ENCODE results near the gene CHRNA9. TPM values are rescaled to one million over a fixed set of nuclear protein-coding genes. Genes with fewer than 3 reads are reported as not detected.

The CHRNA9 gene
- polyA plus RNA-seq, 1 donor (not counting 4 experiments of a cell fraction or from before 2014, with no cell fraction given), result 0.03 TPM

DNA sequence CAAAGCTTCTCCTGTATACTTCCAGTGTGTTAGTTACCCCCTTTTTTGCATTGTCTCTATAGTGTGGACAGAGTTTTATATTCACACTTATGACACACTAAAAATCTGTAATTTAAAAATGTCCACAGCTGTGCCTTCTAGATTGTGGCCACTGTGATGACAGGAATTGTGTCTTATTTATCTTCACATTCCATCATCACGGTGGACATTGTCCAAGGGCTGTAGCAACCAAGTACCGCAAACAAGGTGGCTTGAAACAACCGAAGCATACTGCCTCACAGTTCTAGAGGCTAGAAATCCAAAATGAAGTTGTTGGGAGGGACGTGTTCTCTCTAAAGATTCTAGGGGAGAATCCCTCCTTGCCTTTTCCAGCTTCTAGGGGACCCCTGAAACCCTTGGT, 32.3 kb downstream of the CHRNA9 start:
- no peak overlapping the region for H2AFZ ChIP-seq (ENCODE audit: control insufficient read depth, low read length)
- dilution Hi-C loops (cut with MboI; ENCODE audit: extremely low pct_ligation_motif_present, low sequenced_read_pairs), result no loop called here
- H3K27me3 ChIP-seq (ENCODE audit: control insufficient read depth, extremely low read depth, insufficient read depth, low read length), result no peaks in the 10 kb centered on the region

DNA sequence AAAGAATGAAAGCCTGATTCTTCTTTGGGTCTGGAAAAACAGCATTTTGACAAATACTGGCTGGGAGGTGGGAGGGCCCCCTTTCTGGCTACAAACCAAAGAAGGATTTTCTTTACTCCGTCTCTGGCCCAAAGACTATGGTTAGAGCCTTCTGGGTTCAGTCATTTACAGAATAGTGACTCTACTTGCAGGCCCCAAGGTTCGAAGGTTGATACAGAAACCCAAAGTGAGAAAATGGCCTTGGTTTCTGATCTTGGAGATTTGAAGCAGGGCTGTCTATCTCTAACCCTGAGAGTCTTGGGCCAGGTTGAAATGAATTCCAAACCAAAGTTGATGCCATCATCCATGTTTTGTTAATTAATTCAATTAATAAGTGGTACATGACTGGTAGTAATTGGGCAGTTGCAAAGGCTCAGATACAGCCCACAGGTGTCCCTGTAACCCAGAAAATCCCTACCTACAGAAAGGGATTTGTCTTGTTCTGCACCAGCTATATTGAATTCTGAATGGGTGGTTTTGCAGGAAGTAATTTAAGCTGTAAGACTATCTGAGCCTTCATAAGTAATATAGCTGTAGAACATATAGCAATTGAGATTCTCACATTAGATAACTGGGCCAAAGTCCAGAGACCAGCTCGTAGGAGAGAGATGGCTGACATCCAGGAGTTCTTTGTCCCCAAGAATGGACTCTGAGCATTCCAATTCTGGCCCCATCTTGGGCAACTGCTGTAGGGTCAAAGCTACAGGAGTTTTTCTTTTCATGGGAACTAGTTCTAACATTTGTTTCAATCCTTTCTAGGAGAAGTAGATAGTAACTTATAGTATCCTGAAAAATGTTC, 34.5 kb downstream of the CHRNA9 start:
- H3K9me1 ChIP-seq (ENCODE audit: control insufficient read depth, extremely low read depth, insufficient read depth, low read length), result no peaks in the 10 kb centered on the region
- H3K36me3 ChIP-seq (ENCODE audit: control insufficient read depth in 2 of 2, extremely low read depth in 1 of 2, insufficient read depth in 2 of 2, low read length in 2 of 2), result no peaks in the 10 kb centered on the region
- no peaks in the 10 kb centered on the region for H3K4me1 ChIP-seq (ENCODE audit: control insufficient read depth, extremely low read depth, insufficient read depth, low read length)
- H3K9ac ChIP-seq (ENCODE audit: control insufficient read depth, extremely low read depth, insufficient read depth, low read length), result no peak overlapping the region
- TF ChIP-seq EZH2 (IDR thresholded peaks at IDR 0.05; ENCODE audit: low read length) (no peak), CTCF (optimal IDR thresholded peaks at IDR 0.05 in 1 of 3, IDR thresholded peaks at IDR 0.05 in 1 of 3, conservative IDR thresholded peaks at IDR 0.05 in 1 of 3; ENCODE audit: extremely low read depth in 1 of 3, insufficient read depth in 2 of 3, low read length in 3 of 3) (peak in 1 of 3 experiments; percentile 16)
- H3K4me2 ChIP-seq (ENCODE audit: control insufficient read depth, extremely low read depth, insufficient read depth, low read depth, low read length), result no peak overlapping the region
- no peaks in the 10 kb centered on the region for H3K9me3 ChIP-seq (ENCODE audit: control insufficient read depth, low read depth, low read length)
- H3K27me3 ChIP-seq (ENCODE audit: control insufficient read depth, extremely low read depth, insufficient read depth, low read length), result no peaks in the 10 kb centered on the region
- no peak overlapping the region for H2AFZ ChIP-seq (ENCODE audit: control insufficient read depth, low read length)
- H4K20me1 ChIP-seq (ENCODE audit: control insufficient read depth, extremely low read depth, insufficient read depth, low read length), result no peaks in the 10 kb centered on the region
- H3K27ac ChIP-seq (ENCODE audit: control insufficient read depth, insufficient read depth, low read length), result no peak overlapping the region
- FAIRE-seq (no peak), DNase-seq (ENCODE audit: low read depth, low spot score) (no peak)
- dilution Hi-C loops (cut with MboI; ENCODE audit: extremely low pct_ligation_motif_present, low sequenced_read_pairs), result no loop called here
- H3K79me2 ChIP-seq (ENCODE audit: control insufficient read depth, insufficient read depth, low read length), result no peaks in the 10 kb centered on the region
- H3K4me3 ChIP-seq (ENCODE audit: control insufficient read depth in 2 of 3, extremely low read depth in 1 of 3, insufficient read depth in 2 of 3, low read depth in 1 of 3, low read length in 3 of 3), result no peak overlapping the region

More for the DNA sequence above, 32.3 kb downstream of the CHRNA9 start:
- H3K36me3 ChIP-seq (ENCODE audit: control insufficient read depth in 2 of 2, extremely low read depth in 1 of 2, insufficient read depth in 2 of 2, low read length in 2 of 2), result no peaks in the 10 kb centered on the region
- TF ChIP-seq CTCF (optimal IDR thresholded peaks at IDR 0.05 in 1 of 3, IDR thresholded peaks at IDR 0.05 in 1 of 3, conservative IDR thresholded peaks at IDR 0.05 in 1 of 3; ENCODE audit: extremely low read depth in 1 of 3, insufficient read depth in 2 of 3, low read length in 3 of 3), result no peak
- TF ChIP-seq EZH2 (IDR thresholded peaks at IDR 0.05; ENCODE audit: low read length), result no peak
- DNase-seq (ENCODE audit: low read depth, low spot score), result no peak
- no peaks in the 10 kb centered on the region for H3K4me1 ChIP-seq (ENCODE audit: control insufficient read depth, extremely low read depth, insufficient read depth, low read length)
- no peaks in the 10 kb centered on the region for H3K79me2 ChIP-seq (ENCODE audit: control insufficient read depth, insufficient read depth, low read length)
- no peak overlapping the region for H3K27ac ChIP-seq (ENCODE audit: control insufficient read depth, insufficient read depth, low read length)
- H3K9me3 ChIP-seq (ENCODE audit: control insufficient read depth, low read depth, low read length), result no peaks in the 10 kb centered on the region
- FAIRE-seq, result no peak
- no peak overlapping the region for H3K4me2 ChIP-seq (ENCODE audit: control insufficient read depth, extremely low read depth, insufficient read depth, low read depth, low read length)
- H3K4me3 ChIP-seq (ENCODE audit: control insufficient read depth in 2 of 3, extremely low read depth in 1 of 3, insufficient read depth in 2 of 3, low read depth in 1 of 3, low read length in 3 of 3), result no peak overlapping the region
- H4K20me1 ChIP-seq (ENCODE audit: control insufficient read depth, extremely low read depth, insufficient read depth, low read length), result no peaks in the 10 kb centered on the region
- H3K9ac ChIP-seq (ENCODE audit: control insufficient read depth, extremely low read depth, insufficient read depth, low read length), result no peak overlapping the region
- no peaks in the 10 kb centered on the region for H3K9me1 ChIP-seq (ENCODE audit: control insufficient read depth, extremely low read depth, insufficient read depth, low read length)

Data from keratinocyte (primary cell).